Measurements from ENCODE around the gene GPC6.
"Not testable (repeated sequence)": the region's sequence is repeated elsewhere in the genome, so short reads cannot be mapped to it uniquely, and the experiment has no call there.

The GPC6 gene

DNA sequence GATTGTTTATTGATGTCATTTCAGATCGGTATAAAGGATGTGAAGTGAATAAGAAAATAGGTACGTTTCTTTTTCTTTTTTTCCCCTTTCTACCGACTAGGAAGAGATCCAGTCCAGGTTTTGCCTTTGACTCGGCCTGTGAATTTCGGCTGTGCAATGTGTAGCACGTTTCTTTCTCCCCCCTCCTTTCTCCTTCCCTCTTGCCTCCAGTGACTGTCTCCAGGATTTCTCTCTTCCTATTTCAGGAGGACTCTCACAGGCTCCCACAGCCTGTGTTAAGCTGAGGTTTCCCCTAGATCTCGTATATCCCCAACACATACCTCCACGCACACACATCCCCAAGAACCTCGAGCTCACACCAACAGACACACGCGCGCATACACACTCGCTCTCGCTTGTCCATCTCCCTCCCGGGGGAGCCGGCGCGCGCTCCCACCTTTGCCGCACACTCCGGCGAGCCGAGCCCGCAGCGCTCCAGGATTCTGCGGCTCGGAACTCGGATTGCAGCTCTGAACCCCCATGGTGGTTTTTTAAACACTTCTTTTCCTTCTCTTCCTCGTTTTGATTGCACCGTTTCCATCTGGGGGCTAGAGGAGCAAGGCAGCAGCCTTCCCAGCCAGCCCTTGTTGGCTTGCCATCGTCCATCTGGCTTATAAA lies at the start of gene GPC6:
GPC6 (plus strand) TSS at position 185 of the 657 bp plus-strand sequence.
- peaks cover 0 to 5% of the 10 kb centered on the region in 2 donors for H3K27me3 ChIP-seq (ENCODE audit: control insufficient read depth in 2 of 2, insufficient read depth in 2 of 2, low read length in 2 of 2)
- peak within 1 kb of the TSS; percentile 35 to 55 for H3K27ac ChIP-seq (ENCODE audit: low read depth in 2 of 2, low read length in 2 of 2)
- H3K4me3 ChIP-seq (ENCODE audit: low read length in 2 of 2), result peak within 1 kb of the TSS; percentile 55 to 62
- H3K36me3 ChIP-seq (ENCODE audit: control insufficient read depth in 2 of 2, insufficient read depth in 2 of 2, low read length in 2 of 2), result no peaks in the 10 kb centered on the region
- no peaks in the 10 kb centered on the region for H3K9me3 ChIP-seq (ENCODE audit: control insufficient read depth in 2 of 2, low read length in 2 of 2)
- H3K9ac ChIP-seq (ENCODE audit: low read depth in 1 of 2, low read length in 2 of 2), result peak within 1 kb of the TSS; percentile 23 to 34
- no peaks in the 10 kb centered on the region for H3K4me1 ChIP-seq (ENCODE audit: control insufficient read depth in 2 of 2, insufficient read depth in 2 of 2, low read length in 2 of 2)

DNA sequence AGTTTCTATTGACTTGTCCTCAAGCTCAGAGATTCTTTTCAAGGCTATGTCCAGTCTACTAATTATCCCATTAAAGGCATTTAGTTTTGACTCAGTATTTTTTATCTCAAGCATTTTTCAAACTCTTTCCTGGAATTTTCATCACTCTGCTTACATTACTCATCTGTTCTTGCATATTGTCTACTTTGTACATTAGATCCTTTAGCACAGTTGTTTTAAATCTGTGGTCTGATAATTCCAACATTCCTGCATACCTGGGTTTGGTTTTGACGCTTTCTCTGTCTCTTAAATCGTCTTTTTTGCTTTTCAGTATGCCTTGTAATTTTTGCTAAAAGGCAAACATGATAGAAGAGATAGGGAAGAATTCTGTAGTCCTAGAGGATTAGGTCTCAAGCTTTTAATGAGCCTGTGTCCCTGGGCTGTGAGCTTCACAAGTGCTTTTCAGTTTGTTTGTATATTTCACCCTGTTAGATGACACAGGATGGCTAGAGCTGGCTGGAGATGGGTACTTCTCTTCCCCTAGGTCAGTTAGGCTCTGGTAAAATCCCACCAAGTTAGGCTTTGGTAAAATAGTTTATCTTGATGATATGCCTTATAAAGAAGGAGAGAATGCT lies 46.1 kb upstream of the GPC6 start:
- Histone ChIP-seq H3K27me3 (ENCODE audit: control insufficient read depth in 2 of 2, insufficient read depth in 2 of 2, low read length in 2 of 2) (no peaks in the 10 kb centered on the region), H3K9me3 (ENCODE audit: control insufficient read depth in 2 of 2, low read length in 2 of 2) (no peaks in the 10 kb centered on the region), H3K36me3 (ENCODE audit: control insufficient read depth in 2 of 2, insufficient read depth in 2 of 2, low read length in 2 of 2) (no peaks in the 10 kb centered on the region), H3K9ac (ENCODE audit: low read depth in 1 of 2, low read length in 2 of 2) (no peak overlapping the region), H3K4me1 (ENCODE audit: control insufficient read depth in 2 of 2, insufficient read depth in 2 of 2, low read length in 2 of 2) (no peaks in the 10 kb centered on the region), H3K27ac (ENCODE audit: low read depth in 2 of 2, low read length in 2 of 2) (no peak overlapping the region), H3K4me3 (ENCODE audit: low read length in 2 of 2) (no peak overlapping the region)

DNA sequence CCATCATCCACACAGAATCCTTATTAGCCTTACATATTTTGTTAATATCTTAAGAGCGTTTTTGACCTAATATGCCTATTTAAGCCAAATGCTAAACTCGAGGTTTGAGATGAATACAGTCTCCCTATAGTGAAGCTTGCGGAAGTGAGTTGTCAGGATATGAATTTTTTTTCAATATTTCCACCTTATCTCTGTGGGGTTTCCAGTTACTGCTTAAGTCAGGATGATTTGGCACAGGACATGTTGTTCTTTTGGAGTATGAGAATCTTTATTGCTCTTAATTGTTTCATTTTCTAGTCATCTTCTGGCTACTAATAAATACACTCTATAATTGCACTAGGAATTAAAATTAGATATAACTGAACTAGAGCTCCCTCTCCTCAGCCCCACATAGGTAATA lies 44.2 kb upstream of the GPC6 start:
- no peaks in the 10 kb centered on the region for H3K36me3 ChIP-seq (ENCODE audit: control insufficient read depth in 2 of 2, insufficient read depth in 2 of 2, low read length in 2 of 2)
- no peak overlapping the region for H3K9ac ChIP-seq (ENCODE audit: low read depth in 1 of 2, low read length in 2 of 2)
- H3K27ac ChIP-seq (ENCODE audit: low read depth in 2 of 2, low read length in 2 of 2), result no peak overlapping the region
- no peaks in the 10 kb centered on the region for H3K4me1 ChIP-seq (ENCODE audit: control insufficient read depth in 2 of 2, insufficient read depth in 2 of 2, low read length in 2 of 2)
- no peak overlapping the region for H3K4me3 ChIP-seq (ENCODE audit: low read length in 2 of 2)
- no peaks in the 10 kb centered on the region for H3K9me3 ChIP-seq (ENCODE audit: control insufficient read depth in 2 of 2, low read length in 2 of 2)
- H3K27me3 ChIP-seq (ENCODE audit: control insufficient read depth in 2 of 2, insufficient read depth in 2 of 2, low read length in 2 of 2), result no peaks in the 10 kb centered on the region

DNA sequence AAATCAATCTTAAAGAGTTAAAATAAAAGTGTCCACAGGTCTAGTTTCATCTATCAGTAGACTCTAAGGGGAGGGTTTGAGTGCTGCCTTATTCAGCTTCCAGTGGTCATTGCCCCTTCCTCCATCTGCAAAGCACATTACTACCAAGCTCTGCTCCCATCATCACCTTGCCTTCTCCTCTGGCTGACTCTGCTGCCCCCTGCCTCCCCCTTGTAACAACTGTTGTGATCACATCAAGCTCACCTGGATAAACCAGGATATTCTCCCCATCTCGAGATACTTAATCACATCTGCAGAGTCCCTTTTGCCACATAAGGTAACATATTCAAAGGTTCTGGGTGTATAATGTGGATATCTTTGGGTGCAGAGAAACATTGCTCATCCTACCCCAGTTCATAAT lies 43.3 kb upstream of the GPC6 start:
- Histone ChIP-seq H3K4me3 (ENCODE audit: low read length in 2 of 2) (no peak overlapping the region), H3K4me1 (ENCODE audit: control insufficient read depth in 2 of 2, insufficient read depth in 2 of 2, low read length in 2 of 2) (no peaks in the 10 kb centered on the region), H3K9ac (ENCODE audit: low read depth in 1 of 2, low read length in 2 of 2) (no peak overlapping the region), H3K27me3 (ENCODE audit: control insufficient read depth in 2 of 2, insufficient read depth in 2 of 2, low read length in 2 of 2) (no peaks in the 10 kb centered on the region), H3K27ac (ENCODE audit: low read depth in 2 of 2, low read length in 2 of 2) (no peak overlapping the region), H3K36me3 (ENCODE audit: control insufficient read depth in 2 of 2, insufficient read depth in 2 of 2, low read length in 2 of 2) (no peaks in the 10 kb centered on the region), H3K9me3 (ENCODE audit: control insufficient read depth in 2 of 2, low read length in 2 of 2) (no peaks in the 10 kb centered on the region)

DNA sequence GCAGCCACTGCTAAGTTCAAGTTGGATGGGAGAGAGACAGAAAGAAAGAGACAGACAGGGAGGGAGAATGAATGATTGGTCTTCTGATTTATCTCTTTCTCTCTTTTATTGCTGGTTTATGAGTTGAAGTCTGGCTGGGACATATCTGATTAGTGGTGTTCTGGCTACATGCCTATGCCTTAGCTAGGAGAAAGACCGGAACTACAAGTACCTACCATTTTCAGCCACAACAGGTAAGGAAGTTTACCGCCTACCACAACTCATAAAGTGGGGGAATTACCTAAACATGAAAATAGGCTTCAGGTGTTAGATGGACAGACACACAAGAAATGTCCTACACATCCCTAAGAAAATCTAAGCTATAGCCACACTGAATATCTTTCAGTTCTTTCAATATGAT lies 36.6 kb upstream of the GPC6 start:
- Histone ChIP-seq H3K36me3 (ENCODE audit: control insufficient read depth in 2 of 2, insufficient read depth in 2 of 2, low read length in 2 of 2) (no peaks in the 10 kb centered on the region), H3K9ac (ENCODE audit: low read depth in 1 of 2, low read length in 2 of 2) (no peak overlapping the region), H3K4me1 (ENCODE audit: control insufficient read depth in 2 of 2, insufficient read depth in 2 of 2, low read length in 2 of 2) (no peaks in the 10 kb centered on the region), H3K27me3 (ENCODE audit: control insufficient read depth in 2 of 2, insufficient read depth in 2 of 2, low read length in 2 of 2) (no peaks in the 10 kb centered on the region), H3K27ac (ENCODE audit: low read depth in 2 of 2, low read length in 2 of 2) (no peak overlapping the region), H3K9me3 (ENCODE audit: control insufficient read depth in 2 of 2, low read length in 2 of 2) (no peaks in the 10 kb centered on the region), H3K4me3 (ENCODE audit: low read length in 2 of 2) (no peak overlapping the region)

DNA sequence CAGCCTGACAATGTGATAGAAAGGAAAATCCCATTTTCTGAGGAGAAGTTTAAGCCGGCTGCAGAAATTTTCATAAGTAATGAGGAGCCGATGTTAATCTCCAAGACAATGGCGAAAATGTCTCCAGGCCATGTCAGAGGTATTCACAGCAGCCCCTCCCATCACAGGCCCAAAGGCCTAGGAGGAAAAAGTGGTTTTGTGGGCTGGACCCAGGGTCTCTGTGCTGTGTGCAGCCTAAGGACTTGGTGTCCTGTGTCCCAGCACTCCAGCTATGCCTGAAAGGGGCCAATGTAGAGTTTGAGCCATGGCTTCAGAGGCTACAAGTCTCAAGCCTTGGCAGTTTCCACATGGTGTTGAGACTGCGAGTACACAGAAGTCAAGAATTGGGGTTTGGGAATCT lies 32.9 kb upstream of the GPC6 start:
- Histone ChIP-seq H3K4me3 (ENCODE audit: low read length in 2 of 2) (no peak overlapping the region), H3K4me1 (ENCODE audit: control insufficient read depth in 2 of 2, insufficient read depth in 2 of 2, low read length in 2 of 2) (no peaks in the 10 kb centered on the region), H3K36me3 (ENCODE audit: control insufficient read depth in 2 of 2, insufficient read depth in 2 of 2, low read length in 2 of 2) (no peaks in the 10 kb centered on the region), H3K9ac (ENCODE audit: low read depth in 1 of 2, low read length in 2 of 2) (no peak overlapping the region), H3K9me3 (ENCODE audit: control insufficient read depth in 2 of 2, low read length in 2 of 2) (no peaks in the 10 kb centered on the region), H3K27me3 (ENCODE audit: control insufficient read depth in 2 of 2, insufficient read depth in 2 of 2, low read length in 2 of 2) (no peaks in the 10 kb centered on the region), H3K27ac (ENCODE audit: low read depth in 2 of 2, low read length in 2 of 2) (no peak overlapping the region)

DNA sequence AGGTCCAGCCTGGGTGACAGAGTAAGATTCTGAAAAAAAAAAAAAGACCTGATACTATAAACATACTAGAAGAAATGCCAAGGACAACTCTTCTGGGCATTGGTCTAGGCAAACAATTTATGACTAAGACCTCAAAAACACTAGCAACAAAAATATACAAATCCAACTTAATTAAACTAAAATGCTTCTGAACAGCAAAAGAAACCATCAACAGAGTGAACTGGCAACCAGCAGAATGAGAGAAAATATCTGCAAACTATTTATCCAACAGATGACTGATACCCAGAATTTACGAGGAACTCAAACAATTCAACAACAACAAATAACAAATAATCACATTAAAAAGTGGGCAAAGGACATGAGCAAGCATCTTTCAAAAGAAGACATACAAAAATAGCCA lies 26.8 kb upstream of the GPC6 start:
- Histone ChIP-seq H3K9ac (ENCODE audit: low read depth in 1 of 2, low read length in 2 of 2) (no peak overlapping the region), H3K4me1 (ENCODE audit: control insufficient read depth in 2 of 2, insufficient read depth in 2 of 2, low read length in 2 of 2) (no peaks in the 10 kb centered on the region), H3K27me3 (ENCODE audit: control insufficient read depth in 2 of 2, insufficient read depth in 2 of 2, low read length in 2 of 2) (no peaks in the 10 kb centered on the region), H3K27ac (ENCODE audit: low read depth in 2 of 2, low read length in 2 of 2) (no peak overlapping the region), H3K9me3 (ENCODE audit: control insufficient read depth in 2 of 2, low read length in 2 of 2) (no peaks in the 10 kb centered on the region), H3K36me3 (ENCODE audit: control insufficient read depth in 2 of 2, insufficient read depth in 2 of 2, low read length in 2 of 2) (no peaks in the 10 kb centered on the region), H3K4me3 (ENCODE audit: low read length in 2 of 2) (no peak overlapping the region)

DNA sequence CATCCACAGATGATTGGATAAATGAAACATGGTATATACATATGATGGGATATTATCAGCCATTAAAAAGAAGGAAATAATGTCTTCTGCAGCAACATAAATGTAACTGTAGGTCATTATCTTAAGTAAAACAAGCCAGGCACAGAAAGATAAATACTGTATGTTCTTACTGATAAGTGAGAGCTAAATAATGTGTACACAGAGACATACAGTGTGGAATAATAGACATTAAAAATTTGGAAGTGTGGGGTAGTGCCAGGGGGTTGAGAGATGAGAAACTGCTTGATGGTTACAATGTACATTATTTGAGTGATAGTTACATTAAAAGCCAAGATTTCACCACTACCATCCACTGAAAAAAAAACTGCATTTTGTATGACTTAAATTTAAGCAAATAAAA lies 26.0 kb upstream of the GPC6 start:
- Histone ChIP-seq H3K36me3 (ENCODE audit: control insufficient read depth in 2 of 2, insufficient read depth in 2 of 2, low read length in 2 of 2) (no peaks in the 10 kb centered on the region), H3K27me3 (ENCODE audit: control insufficient read depth in 2 of 2, insufficient read depth in 2 of 2, low read length in 2 of 2) (no peaks in the 10 kb centered on the region), H3K9me3 (ENCODE audit: control insufficient read depth in 2 of 2, low read length in 2 of 2) (no peaks in the 10 kb centered on the region), H3K4me1 (ENCODE audit: control insufficient read depth in 2 of 2, insufficient read depth in 2 of 2, low read length in 2 of 2) (no peaks in the 10 kb centered on the region), H3K4me3 (ENCODE audit: low read length in 2 of 2) (no peak overlapping the region), H3K27ac (ENCODE audit: low read depth in 2 of 2, low read length in 2 of 2) (no peak overlapping the region), H3K9ac (ENCODE audit: low read depth in 1 of 2, low read length in 2 of 2) (no peak overlapping the region)

DNA sequence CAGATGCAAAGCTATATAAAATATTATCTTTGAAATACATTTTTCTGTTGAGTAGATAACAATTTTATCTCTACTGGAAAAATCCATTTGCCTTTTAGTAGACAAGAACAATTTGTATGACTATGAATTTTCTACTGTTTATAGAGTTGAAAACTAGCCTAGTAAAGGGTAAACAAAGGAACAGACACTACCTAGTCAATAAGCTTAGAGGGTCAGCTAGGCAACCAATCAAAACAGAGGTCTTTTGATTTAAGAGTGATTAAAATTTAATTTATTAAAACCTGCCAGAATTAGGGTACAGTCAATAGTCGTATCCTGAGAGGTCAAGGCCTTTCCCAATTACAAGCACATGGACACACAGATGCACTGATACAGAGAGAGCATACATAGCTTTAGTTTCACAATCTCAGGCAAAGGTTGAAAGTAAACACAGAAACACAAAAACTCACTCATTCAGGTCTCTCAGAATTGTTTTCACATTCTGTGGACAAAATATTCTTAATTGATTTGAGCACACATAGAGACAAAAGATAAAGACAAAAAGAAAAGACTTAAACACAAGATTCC lies 24.5 kb upstream of the GPC6 start:
- no peaks in the 10 kb centered on the region for H3K36me3 ChIP-seq (ENCODE audit: control insufficient read depth in 2 of 2, insufficient read depth in 2 of 2, low read length in 2 of 2)
- no peak overlapping the region for H3K9ac ChIP-seq (ENCODE audit: low read depth in 1 of 2, low read length in 2 of 2)
- H3K27ac ChIP-seq (ENCODE audit: low read depth in 2 of 2, low read length in 2 of 2), result no peak overlapping the region
- H3K27me3 ChIP-seq (ENCODE audit: control insufficient read depth in 2 of 2, insufficient read depth in 2 of 2, low read length in 2 of 2), result no peaks in the 10 kb centered on the region
- H3K9me3 ChIP-seq (ENCODE audit: control insufficient read depth in 2 of 2, low read length in 2 of 2), result no peaks in the 10 kb centered on the region
- no peaks in the 10 kb centered on the region for H3K4me1 ChIP-seq (ENCODE audit: control insufficient read depth in 2 of 2, insufficient read depth in 2 of 2, low read length in 2 of 2)
- no peak overlapping the region for H3K4me3 ChIP-seq (ENCODE audit: low read length in 2 of 2)

DNA sequence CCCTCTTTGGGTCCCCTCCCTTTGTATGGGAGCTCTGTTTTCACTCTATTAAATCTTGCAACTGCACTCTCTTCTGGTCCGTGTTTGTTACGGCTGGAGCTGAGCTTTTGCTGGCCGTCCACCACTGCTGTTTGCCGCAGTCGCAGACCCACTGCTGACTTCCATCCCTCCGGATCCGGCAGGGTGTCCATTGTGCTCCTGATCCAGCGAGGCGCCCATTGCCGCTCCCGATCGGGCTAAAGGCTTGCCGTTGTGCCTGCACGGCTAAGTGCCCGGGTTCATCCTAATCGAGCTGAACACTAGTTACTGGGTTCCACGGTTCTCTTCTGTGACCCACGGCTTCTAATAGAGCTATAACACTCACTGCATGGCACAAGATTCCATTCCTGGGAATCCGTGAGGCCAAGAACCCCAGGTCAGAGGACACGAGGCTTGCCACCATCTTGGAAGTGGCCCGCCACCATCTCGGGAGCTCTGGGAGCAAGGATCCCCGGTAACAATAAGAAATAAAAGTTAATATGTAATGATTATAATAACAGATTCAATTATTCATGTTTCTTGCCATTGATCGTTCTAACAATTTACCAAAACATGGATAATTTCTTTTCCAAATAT lies 19.7 kb upstream of the GPC6 start:
- H3K27me3 ChIP-seq (ENCODE audit: control insufficient read depth in 2 of 2, insufficient read depth in 2 of 2, low read length in 2 of 2); H3K27ac ChIP-seq (ENCODE audit: low read depth in 2 of 2, low read length in 2 of 2); H3K9me3 ChIP-seq (ENCODE audit: control insufficient read depth in 2 of 2, low read length in 2 of 2); H3K9ac ChIP-seq (ENCODE audit: low read depth in 1 of 2, low read length in 2 of 2); H3K36me3 ChIP-seq (ENCODE audit: control insufficient read depth in 2 of 2, insufficient read depth in 2 of 2, low read length in 2 of 2); H3K4me3 ChIP-seq (ENCODE audit: low read length in 2 of 2); H3K4me1 ChIP-seq (ENCODE audit: control insufficient read depth in 2 of 2, insufficient read depth in 2 of 2, low read length in 2 of 2): not testable (repeated sequence)
